ENCODE data around the gene BLTP3B.

DNA sequence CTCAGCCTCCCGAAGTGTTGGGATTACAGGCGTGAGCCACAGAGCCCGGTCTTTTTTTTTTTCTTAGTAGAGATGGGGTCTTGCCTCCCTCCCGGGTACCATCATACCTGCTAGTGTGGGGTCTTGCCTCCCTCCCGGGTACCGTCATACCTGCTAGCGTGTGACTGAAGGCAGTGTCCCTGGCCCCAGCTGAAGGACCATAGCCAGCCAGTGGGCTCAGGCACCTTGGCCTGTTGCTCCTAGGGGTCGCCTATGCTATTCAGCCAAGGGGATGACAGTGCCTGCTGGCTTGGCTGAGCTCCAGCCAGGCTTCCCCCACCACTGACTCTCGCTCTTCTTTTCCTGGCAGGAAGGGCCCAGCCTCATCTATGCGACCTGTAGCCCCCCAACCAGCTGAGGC is 10.5 kb upstream of the BLTP3B start:
- TF ChIP-seq EZH2 (IDR thresholded peaks at IDR 0.05; ENCODE audit: borderline replicate concordance, low read length), result no peak
- TF ChIP-seq, protein P1, sequence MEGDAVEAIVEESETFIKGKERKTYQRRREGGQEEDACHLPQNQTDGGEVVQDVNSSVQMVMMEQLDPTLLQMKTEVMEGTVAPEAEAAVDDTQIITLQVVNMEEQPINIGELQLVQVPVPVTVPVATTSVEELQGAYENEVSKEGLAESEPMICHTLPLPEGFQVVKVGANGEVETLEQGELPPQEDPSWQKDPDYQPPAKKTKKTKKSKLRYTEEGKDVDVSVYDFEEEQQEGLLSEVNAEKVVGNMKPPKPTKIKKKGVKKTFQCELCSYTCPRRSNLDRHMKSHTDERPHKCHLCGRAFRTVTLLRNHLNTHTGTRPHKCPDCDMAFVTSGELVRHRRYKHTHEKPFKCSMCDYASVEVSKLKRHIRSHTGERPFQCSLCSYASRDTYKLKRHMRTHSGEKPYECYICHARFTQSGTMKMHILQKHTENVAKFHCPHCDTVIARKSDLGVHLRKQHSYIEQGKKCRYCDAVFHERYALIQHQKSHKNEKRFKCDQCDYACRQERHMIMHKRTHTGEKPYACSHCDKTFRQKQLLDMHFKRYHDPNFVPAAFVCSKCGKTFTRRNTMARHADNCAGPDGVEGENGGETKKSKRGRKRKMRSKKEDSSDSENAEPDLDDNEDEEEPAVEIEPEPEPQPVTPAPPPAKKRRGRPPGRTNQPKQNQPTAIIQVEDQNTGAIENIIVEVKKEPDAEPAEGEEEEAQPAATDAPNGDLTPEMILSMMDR (IDR thresholded peaks at IDR 0.05; ENCODE audit: low read length), result no peak
